DMS53 treated with DMSO at 0.1 percent for 48 hours (cell line): ENCODE results near the gene MATCAP1.

Source experiments
- DNase-seq: peaks from one replicate; lab custom pipeline; 2025; ENCODE audit not compliant: unreplicated experiment; lab: John Stamatoyannopoulos, UW

The MATCAP1 gene

GRCh38 chr16:67144943-67145342, 38.8 kb downstream of the MATCAP1 start:
- no peak for DNase-seq

- DNase-seq, result no peak
Measured at GRCh38 chr16:67142342-67142741, 41.4 kb downstream of the MATCAP1 start.

- no peak for DNase-seq
Measured at GRCh38 chr16:67141391-67141790, 42.4 kb downstream of the MATCAP1 start.

GRCh38 chr16:67137605-67138004, 46.2 kb downstream of the MATCAP1 start:
- DNase-seq, result no peak

GRCh38 chr16:67129422-67129821, 54.3 kb downstream of the MATCAP1 start:
- DNase-seq, result no peak

GRCh38 chr16:67128887-67129286, 54.9 kb downstream of the MATCAP1 start:
- DNase-seq, result no peak

GRCh38 chr16:67128417-67128816, 55.3 kb downstream of the MATCAP1 start:
- DNase-seq, result no peak
